ENCODE results near the gene NQO1.

The NQO1 gene

DNA sequence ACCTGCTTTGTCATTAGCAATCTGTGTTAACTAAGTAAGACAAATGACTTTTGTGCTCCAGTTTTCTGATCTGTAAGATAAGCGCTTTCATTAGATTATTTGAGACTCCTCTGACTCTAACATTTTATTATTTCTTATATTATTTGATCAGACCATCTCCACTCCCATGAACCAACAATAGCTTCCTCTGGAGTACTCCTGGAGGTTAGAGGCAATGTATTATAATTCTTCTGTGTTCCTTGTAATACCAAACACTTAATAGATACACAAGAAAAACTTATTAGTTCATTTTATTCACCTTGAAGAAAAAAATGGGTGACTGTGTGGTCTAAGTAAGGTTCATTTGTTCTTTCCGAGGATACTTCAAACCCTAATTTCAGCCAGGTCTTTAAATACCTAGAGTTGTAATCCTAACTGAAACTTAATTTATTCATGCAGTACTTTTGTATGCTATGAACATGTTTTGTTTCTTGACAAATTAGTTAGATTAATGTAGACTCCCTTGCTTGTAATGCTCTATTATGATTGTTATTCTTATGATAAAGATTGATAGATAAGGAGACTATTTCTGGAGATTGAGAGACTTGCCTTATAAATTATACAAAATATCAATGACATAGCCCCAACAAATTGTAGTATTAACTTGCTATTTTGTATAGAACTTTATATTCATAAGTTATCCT lies 53.9 kb downstream of the NQO1 start:
- no peaks in the 10 kb centered on the region for H3K27me3 ChIP-seq (ENCODE audit: insufficient read depth, low read depth)
- no peak overlapping the region for H3K9ac ChIP-seq
- H3K4me3 ChIP-seq (IDR thresholded peaks at IDR 0.05; ENCODE audit: insufficient read depth, low read depth, low read length), result no peak overlapping the region
- no peaks in the 10 kb centered on the region for H4K20me1 ChIP-seq (ENCODE audit: insufficient read depth)
- no peak overlapping the region for H3K4me2 ChIP-seq
- no peak overlapping the region for H3K27ac ChIP-seq
- no peak overlapping the region for H2AFZ ChIP-seq (ENCODE audit: low read depth)
- peaks cover 2% of the 10 kb centered on the region; the same call in 1 of the 2 replicates for H3K36me3 ChIP-seq (ENCODE audit: insufficient read depth)
- no peaks in the 10 kb centered on the region for H3K79me2 ChIP-seq (ENCODE audit: insufficient read depth, low read depth)
- TF ChIP-seq, protein P1, sequence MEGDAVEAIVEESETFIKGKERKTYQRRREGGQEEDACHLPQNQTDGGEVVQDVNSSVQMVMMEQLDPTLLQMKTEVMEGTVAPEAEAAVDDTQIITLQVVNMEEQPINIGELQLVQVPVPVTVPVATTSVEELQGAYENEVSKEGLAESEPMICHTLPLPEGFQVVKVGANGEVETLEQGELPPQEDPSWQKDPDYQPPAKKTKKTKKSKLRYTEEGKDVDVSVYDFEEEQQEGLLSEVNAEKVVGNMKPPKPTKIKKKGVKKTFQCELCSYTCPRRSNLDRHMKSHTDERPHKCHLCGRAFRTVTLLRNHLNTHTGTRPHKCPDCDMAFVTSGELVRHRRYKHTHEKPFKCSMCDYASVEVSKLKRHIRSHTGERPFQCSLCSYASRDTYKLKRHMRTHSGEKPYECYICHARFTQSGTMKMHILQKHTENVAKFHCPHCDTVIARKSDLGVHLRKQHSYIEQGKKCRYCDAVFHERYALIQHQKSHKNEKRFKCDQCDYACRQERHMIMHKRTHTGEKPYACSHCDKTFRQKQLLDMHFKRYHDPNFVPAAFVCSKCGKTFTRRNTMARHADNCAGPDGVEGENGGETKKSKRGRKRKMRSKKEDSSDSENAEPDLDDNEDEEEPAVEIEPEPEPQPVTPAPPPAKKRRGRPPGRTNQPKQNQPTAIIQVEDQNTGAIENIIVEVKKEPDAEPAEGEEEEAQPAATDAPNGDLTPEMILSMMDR (conservative IDR thresholded peaks at IDR 0.05; ENCODE audit: low read depth, low read length), result no peak
- H3K4me1 ChIP-seq (ENCODE audit: low read depth, poor library complexity, severe bottlenecking), result peaks cover 5% of the 10 kb centered on the region

DNA sequence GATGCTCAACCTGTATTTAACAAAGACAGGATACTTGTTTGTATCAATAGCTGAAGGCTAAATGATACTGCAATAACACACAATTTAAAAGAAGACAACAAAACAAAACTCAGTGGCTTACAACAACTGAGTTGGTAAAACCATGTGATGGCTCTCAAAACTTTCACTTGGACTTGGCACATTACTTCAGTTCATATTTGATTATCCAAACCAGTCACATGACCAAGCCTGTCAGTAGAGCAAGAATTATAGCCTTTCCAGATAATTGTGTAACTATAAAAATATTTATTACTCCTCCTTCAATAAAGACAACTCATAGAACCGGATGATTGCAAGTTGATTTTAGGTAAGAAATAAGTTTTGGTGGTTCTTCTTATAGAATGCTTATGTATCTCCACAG lies 56.8 kb downstream of the NQO1 start:
- Histone ChIP-seq H3K4me2 (no peak overlapping the region), H3K4me3 (IDR thresholded peaks at IDR 0.05; ENCODE audit: insufficient read depth, low read depth, low read length) (no peak overlapping the region), H2AFZ (ENCODE audit: low read depth) (no peak overlapping the region), H3K27me3 (ENCODE audit: insufficient read depth, low read depth) (no peaks in the 10 kb centered on the region), H3K27ac (no peak overlapping the region), H3K36me3 (ENCODE audit: insufficient read depth) (no peaks in the 10 kb centered on the region), H3K79me2 (ENCODE audit: insufficient read depth, low read depth) (no peaks in the 10 kb centered on the region), H3K9ac (no peak overlapping the region), H3K4me1 (ENCODE audit: low read depth, poor library complexity, severe bottlenecking) (peaks cover 7% of the 10 kb centered on the region), H4K20me1 (ENCODE audit: insufficient read depth) (no peaks in the 10 kb centered on the region)
- TF ChIP-seq, protein P1 (conservative IDR thresholded peaks at IDR 0.05; ENCODE audit: low read depth, low read length), result no peak

DNA sequence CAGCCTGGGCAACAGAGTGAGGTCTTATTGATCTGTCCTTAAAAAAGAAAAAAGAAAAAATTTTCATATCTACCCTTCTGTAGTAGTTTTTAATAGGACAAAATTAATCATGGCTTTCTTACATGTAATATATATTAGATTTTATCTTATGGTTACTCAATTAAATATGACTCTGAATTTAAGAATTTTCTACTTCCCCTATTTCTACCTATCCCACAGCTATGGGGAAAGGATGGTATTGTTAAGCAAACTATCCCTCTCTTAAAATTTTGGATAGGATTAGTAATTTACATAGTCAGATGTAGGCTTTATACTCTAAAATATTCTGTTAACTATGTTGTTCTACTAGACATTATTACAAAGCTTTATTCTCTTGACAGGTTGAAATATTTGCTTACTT lies 62.5 kb downstream of the NQO1 start:
- TF ChIP-seq, protein P1 (conservative IDR thresholded peaks at IDR 0.05; ENCODE audit: low read depth, low read length), result no peak
- no peak overlapping the region for H3K27ac ChIP-seq
- H2AFZ ChIP-seq (ENCODE audit: low read depth), result no peak overlapping the region

DNA sequence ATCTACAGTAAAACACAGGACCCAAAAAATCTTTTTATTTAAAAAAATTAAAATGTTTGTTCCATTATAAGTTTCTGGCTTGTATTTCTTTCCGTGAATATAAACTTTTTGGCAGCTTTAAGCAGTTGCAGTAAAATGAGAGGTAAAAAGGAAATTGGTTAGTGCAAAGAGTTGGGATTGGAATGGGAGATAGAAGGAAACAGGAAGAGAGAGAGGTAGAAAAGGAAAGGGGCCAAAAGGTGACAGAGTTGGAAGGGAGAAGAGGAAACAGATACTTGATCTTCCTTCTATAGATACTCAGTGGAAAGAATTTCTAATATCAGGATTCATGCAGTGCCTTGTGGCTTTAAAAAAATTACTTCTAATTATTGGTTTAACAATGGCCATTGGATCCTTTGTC lies 63.5 kb downstream of the NQO1 start:
- H3K36me3 ChIP-seq (ENCODE audit: insufficient read depth), result no peaks in the 10 kb centered on the region
- H3K27ac ChIP-seq, result no peak overlapping the region
- no peaks in the 10 kb centered on the region for H3K27me3 ChIP-seq (ENCODE audit: insufficient read depth, low read depth)
- no peaks in the 10 kb centered on the region for H4K20me1 ChIP-seq (ENCODE audit: insufficient read depth)
- no peaks in the 10 kb centered on the region for H3K79me2 ChIP-seq (ENCODE audit: insufficient read depth, low read depth)
- peaks cover 6% of the 10 kb centered on the region for H3K4me1 ChIP-seq (ENCODE audit: low read depth, poor library complexity, severe bottlenecking)
- no peak overlapping the region for H3K4me2 ChIP-seq
- H3K4me3 ChIP-seq (IDR thresholded peaks at IDR 0.05; ENCODE audit: insufficient read depth, low read depth, low read length), result no peak overlapping the region
- TF ChIP-seq, protein P1 (conservative IDR thresholded peaks at IDR 0.05; ENCODE audit: low read depth, low read length), result no peak
- no peak overlapping the region for H2AFZ ChIP-seq (ENCODE audit: low read depth)
- H3K9ac ChIP-seq, result no peak overlapping the region

More for the DNA sequence above, 62.5 kb downstream of the NQO1 start:
- H3K4me3 ChIP-seq (IDR thresholded peaks at IDR 0.05; ENCODE audit: insufficient read depth, low read depth, low read length), result no peak overlapping the region
- H3K4me2 ChIP-seq, result no peak overlapping the region
- no peak overlapping the region for H3K9ac ChIP-seq
- no peaks in the 10 kb centered on the region for H3K79me2 ChIP-seq (ENCODE audit: insufficient read depth, low read depth)
- no peaks in the 10 kb centered on the region for H4K20me1 ChIP-seq (ENCODE audit: insufficient read depth)
- H3K36me3 ChIP-seq (ENCODE audit: insufficient read depth), result no peaks in the 10 kb centered on the region
- no peaks in the 10 kb centered on the region for H3K27me3 ChIP-seq (ENCODE audit: insufficient read depth, low read depth)
- peaks cover 7% of the 10 kb centered on the region for H3K4me1 ChIP-seq (ENCODE audit: low read depth, poor library complexity, severe bottlenecking)

Data from KMS-11 (cell line).